ENCODE measurements around the gene STAT4.

DNA sequence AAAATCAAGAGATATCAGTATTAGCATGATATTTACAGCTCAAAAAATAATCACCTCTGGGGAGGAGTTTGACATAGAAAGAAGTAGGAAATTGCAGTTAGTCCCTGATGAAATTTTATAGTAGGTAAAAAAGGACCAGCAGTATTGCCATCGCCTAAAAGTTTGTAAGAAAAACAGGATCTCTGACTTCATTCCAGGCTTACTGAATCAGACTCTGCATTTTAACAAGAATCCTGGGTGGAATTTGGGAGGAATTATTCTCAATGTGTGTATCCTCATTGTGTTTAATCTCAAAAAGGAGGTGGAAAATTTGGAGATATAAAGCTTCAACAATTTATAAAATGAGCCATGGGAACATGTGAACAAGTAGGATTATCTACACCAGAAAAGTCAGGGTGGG, 105.7 kb downstream of the STAT4 start:
- TF ChIP-seq, protein P1, sequence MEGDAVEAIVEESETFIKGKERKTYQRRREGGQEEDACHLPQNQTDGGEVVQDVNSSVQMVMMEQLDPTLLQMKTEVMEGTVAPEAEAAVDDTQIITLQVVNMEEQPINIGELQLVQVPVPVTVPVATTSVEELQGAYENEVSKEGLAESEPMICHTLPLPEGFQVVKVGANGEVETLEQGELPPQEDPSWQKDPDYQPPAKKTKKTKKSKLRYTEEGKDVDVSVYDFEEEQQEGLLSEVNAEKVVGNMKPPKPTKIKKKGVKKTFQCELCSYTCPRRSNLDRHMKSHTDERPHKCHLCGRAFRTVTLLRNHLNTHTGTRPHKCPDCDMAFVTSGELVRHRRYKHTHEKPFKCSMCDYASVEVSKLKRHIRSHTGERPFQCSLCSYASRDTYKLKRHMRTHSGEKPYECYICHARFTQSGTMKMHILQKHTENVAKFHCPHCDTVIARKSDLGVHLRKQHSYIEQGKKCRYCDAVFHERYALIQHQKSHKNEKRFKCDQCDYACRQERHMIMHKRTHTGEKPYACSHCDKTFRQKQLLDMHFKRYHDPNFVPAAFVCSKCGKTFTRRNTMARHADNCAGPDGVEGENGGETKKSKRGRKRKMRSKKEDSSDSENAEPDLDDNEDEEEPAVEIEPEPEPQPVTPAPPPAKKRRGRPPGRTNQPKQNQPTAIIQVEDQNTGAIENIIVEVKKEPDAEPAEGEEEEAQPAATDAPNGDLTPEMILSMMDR (IDR thresholded peaks at IDR 0.05; ENCODE audit: low read depth, low read length): no peak
- no peak for TF ChIP-seq POLR2A (IDR thresholded peaks at IDR 0.05; ENCODE audit: extremely low read depth, insufficient read length)
- TF ChIP-seq MYC (IDR thresholded peaks at IDR 0.05; ENCODE audit: low read depth, low read length): no peak

All from NB4 (cell line).